KMS-11 (cell line): ENCODE measurements around the gene NKAIN2.

Experiments
- H2AFZ ChIP-seq: fragments of 200-600 bp; sonication (generic); 2 replicates; pipeline ENCODE4 v1.6.1; 2016; ENCODE audit warnings: antibody characterized with exemption, mixed run types, low read depth
- H3K27ac ChIP-seq: fragments of 200-600 bp; sonication (generic); 2 replicates; pipeline ENCODE4 v1.6.1; 2016; ENCODE audit warnings: mild to moderate bottlenecking, mixed run types
- H3K27me3 ChIP-seq: fragments of 200-600 bp; sonication (generic); 2 replicates; pipeline ENCODE4 v1.6.1; 2017; ENCODE audit warnings: mild to moderate bottlenecking, low read depth, mixed run types, moderate library complexity; ENCODE audit not compliant: insufficient read depth
- H3K36me3 ChIP-seq: fragments of 200-600 bp; sonication (generic); 2 replicates; pipeline ENCODE4 v1.6.1; 2017; ENCODE audit warnings: mild to moderate bottlenecking, mixed run types; ENCODE audit not compliant: insufficient read depth
- H3K4me1 ChIP-seq: fragments of 200-600 bp; sonication (generic); 2 replicates; pipeline ENCODE4 v1.6.1; 2016; ENCODE audit warnings: mild to moderate bottlenecking, low read depth, mixed run types; ENCODE audit not compliant: poor library complexity, severe bottlenecking
- H3K4me2 ChIP-seq: fragments of 200-600 bp; sonication (generic); 2 replicates; pipeline ENCODE4 v1.7.0; 2016; ENCODE audit warnings: mild to moderate bottlenecking, mixed run types
- H3K4me3 ChIP-seq: fragments of 200-600 bp; sonication (generic); IDR thresholded peaks from 2 replicates; pipeline ENCODE4 v1.6.1; 2017; ENCODE audit warnings: low read depth, low read length, mixed read lengths; ENCODE audit not compliant: insufficient read depth
- H3K79me2 ChIP-seq: fragments of 200-600 bp; sonication (generic); 2 replicates; pipeline ENCODE4 v1.6.1; 2016; ENCODE audit warnings: low read depth, mixed run types; ENCODE audit not compliant: insufficient read depth
- H3K9ac ChIP-seq: fragments of 200-600 bp; sonication (generic); 2 replicates; pipeline ENCODE4 v1.6.1; 2016; ENCODE audit warnings: mild to moderate bottlenecking, mixed run types
- H4K20me1 ChIP-seq: fragments of 200-600 bp; sonication (generic); 2 replicates; pipeline ENCODE4 v1.6.1; 2016; ENCODE audit warnings: mild to moderate bottlenecking, mixed run types; ENCODE audit not compliant: insufficient read depth
- CTCF ChIP-seq: fragments of 200-600 bp; sonication (generic); conservative IDR thresholded peaks from 2 replicates; pipeline ENCODE4 v1.6.1; 2017; ENCODE audit warnings: low read depth, mild to moderate bottlenecking, antibody characterized with exemption, low read length, moderate library complexity, mixed read lengths

NKAIN2 gene

GRCh38 chr6:124659427-124659826 lies 855.8 kb downstream of the NKAIN2 start:
- no peak overlapping the region for H3K4me2 ChIP-seq
- no peaks in the 10 kb centered on the region for H3K4me1 ChIP-seq
- H3K4me3 ChIP-seq: no peak overlapping the region
- TF ChIP-seq CTCF: no peak
- no peaks in the 10 kb centered on the region for H3K79me2 ChIP-seq
- H3K27me3 ChIP-seq: no peaks in the 10 kb centered on the region
- no peak overlapping the region for H2AFZ ChIP-seq
- no peak overlapping the region for H3K27ac ChIP-seq
- no peaks in the 10 kb centered on the region for H3K36me3 ChIP-seq
- no peaks in the 10 kb centered on the region for H4K20me1 ChIP-seq
- no peak overlapping the region for H3K9ac ChIP-seq

- H3K36me3 ChIP-seq: no peaks in the 10 kb centered on the region
- no peak overlapping the region for H3K9ac ChIP-seq
- no peak overlapping the region for H3K4me2 ChIP-seq
- H3K4me3 ChIP-seq: no peak overlapping the region
- H3K27ac ChIP-seq: no peak overlapping the region
- TF ChIP-seq CTCF: no peak
- H2AFZ ChIP-seq: no peak overlapping the region
- no peaks in the 10 kb centered on the region for H3K27me3 ChIP-seq
- H4K20me1 ChIP-seq: no peaks in the 10 kb centered on the region
- no peaks in the 10 kb centered on the region for H3K79me2 ChIP-seq
- H3K4me1 ChIP-seq: no peaks in the 10 kb centered on the region
Observed at GRCh38 chr6:124660185-124660584, 856.5 kb downstream of the NKAIN2 start.

GRCh38 chr6:124661097-124661661 lies 857.5 kb downstream of the NKAIN2 start:
- no peaks in the 10 kb centered on the region for H4K20me1 ChIP-seq
- H3K27me3 ChIP-seq: no peaks in the 10 kb centered on the region
- TF ChIP-seq CTCF: no peak
- no peaks in the 10 kb centered on the region for H3K79me2 ChIP-seq
- H3K9ac ChIP-seq: no peak overlapping the region
- H3K36me3 ChIP-seq: no peaks in the 10 kb centered on the region
- H3K4me2 ChIP-seq: no peak overlapping the region
- H2AFZ ChIP-seq: no peak overlapping the region
- no peaks in the 10 kb centered on the region for H3K4me1 ChIP-seq
- H3K4me3 ChIP-seq: no peak overlapping the region
- H3K27ac ChIP-seq: no peak overlapping the region

GRCh38 chr6:124668028-124668427 lies 864.4 kb downstream of the NKAIN2 start:
- Histone ChIP-seq H3K9ac (no peak overlapping the region), H3K27ac (no peak overlapping the region), H3K4me3 (no peak overlapping the region)

More at GRCh38 chr6:124668028-124668427, 864.4 kb downstream of the NKAIN2 start:
- TF ChIP-seq CTCF: no peak
- Histone ChIP-seq H3K79me2 (no peaks in the 10 kb centered on the region), H3K36me3 (no peaks in the 10 kb centered on the region), H4K20me1 (no peaks in the 10 kb centered on the region), H3K27me3 (no peaks in the 10 kb centered on the region), H3K4me1 (no peaks in the 10 kb centered on the region), H3K4me2 (no peak overlapping the region), H2AFZ (no peak overlapping the region)
